ENCODE data around the gene SERP2. TPM values are rescaled to one million over a fixed set of nuclear protein-coding genes. Genes with fewer than 3 reads are reported as not detected.

The SERP2 gene
- total and polyA plus RNA-seq, 2 of the 13 experiments (the other 11 are each of a cell fraction or from before 2014, with no cell fraction given) = not detected

DNA sequence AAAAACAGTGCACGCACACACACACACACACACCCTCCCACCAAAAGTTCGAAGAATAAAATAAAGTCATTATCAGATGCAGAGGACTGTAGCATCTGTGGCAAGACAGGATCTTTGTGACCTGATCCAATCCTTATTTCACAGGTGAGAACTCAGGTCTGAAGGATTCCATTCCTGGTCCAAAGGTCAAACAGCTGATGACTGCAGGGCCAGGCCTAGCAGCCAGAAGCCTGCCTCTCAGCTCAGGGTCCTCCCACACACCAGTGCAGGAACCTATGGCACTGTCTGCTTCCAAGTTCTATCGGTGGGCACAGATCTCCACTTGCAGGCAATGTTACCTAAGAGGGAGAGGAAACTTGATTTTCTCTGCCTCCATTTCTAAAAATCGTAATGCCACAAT, 57.5 kb downstream of the SERP2 start:
- CTCF ChIA-PET (ENCODE audit: low intra/inter-chr PET ratio, low total read pairs) = no interaction called here
- FAIRE-seq = peak; percentile 75
- no peak overlapping the region for H3K4me3 ChIP-seq (replicated peaks in 1 of 3; ENCODE audit: insufficient read depth in 1 of 3, low read depth in 2 of 3, low read length in 3 of 3)
- no TSS peak for BruUV-seq (replicated peaks)
- no peak overlapping the region for H3K9ac ChIP-seq (ENCODE audit: insufficient read depth, low read depth, low read length)
- WGBS (ENCODE audit: low lambda C conversion rate) = 50% methylated on average over 4 of the region's 4 CpGs
- peaks cover 51% of the 10 kb centered on the region for H3K4me1 ChIP-seq (ENCODE audit: insufficient read depth, low read length)
- H3K79me2 ChIP-seq (ENCODE audit: insufficient read depth, low read length) = peaks cover 6% of the 10 kb centered on the region
- ATAC-seq = peak; percentile 65
- peak overlapping the region; percentile 37; the same call in 1 of the 2 replicates for H3K4me2 ChIP-seq (ENCODE audit: low read depth, low read length)
- H3K9me3 ChIP-seq (ENCODE audit: low read length) = no peaks in the 10 kb centered on the region
- peaks cover 6 to 15% of the 10 kb centered on the region in 2 experiments; a peak in 3 of 5 replicates for H3K36me3 ChIP-seq (replicated peaks in 1 of 2; ENCODE audit: control insufficient read depth in 1 of 2, insufficient read depth in 2 of 2, low read length in 2 of 2)
- no peaks in the 10 kb centered on the region; a peak in 1 of 5 replicates for H3K27me3 ChIP-seq (ENCODE audit: control insufficient read depth in 1 of 2, insufficient read depth in 2 of 2, low read length in 2 of 2)
- no peak overlapping the region for H2AFZ ChIP-seq (ENCODE audit: low read length)
- H3K27ac ChIP-seq (ENCODE audit: extremely low read length, insufficient read depth, low read length) = no peak overlapping the region
- intact Hi-C loops (cut with micrococcal nuclease; ENCODE audit: unreplicated experiment) = no loop called here
- peak; percentile 70 for DNase-seq (ENCODE audit: low spot score)
- no peaks in the 10 kb centered on the region for H4K20me1 ChIP-seq (ENCODE audit: insufficient read depth, low read length)
- in situ Hi-C loops (cut with HindIII; ENCODE audit: extremely low pct_ligation_motif_present, low pct_unique_long_range_greater_than_20kb) = no loop called here
- POLR2A ChIA-PET = interaction anchor here (1.1 to 4.7 kb wide), 4 partner anchors 17 to 552 kb away, joined by 3 to 31 read pairs (median 4); partner anchors contain the start of genes CCDC122 and LACC1
- TF ChIP-seq BORCS8-MEF2B (CRISPR knock-in tag; IDR thresholded peaks at IDR 0.05) (no peak), MEF2D (CRISPR knock-in tag; IDR thresholded peaks at IDR 0.05) (0 out of 2 replicates have a peak, but pooled peaks have one; percentile 20), ASH2L (IDR thresholded peaks at IDR 0.05; ENCODE audit: insufficient read length, low read depth, low read length) (no peak), NR2F1 (CRISPR knock-in tag; IDR thresholded peaks at IDR 0.05) (0 out of 4 replicates have a peak, but pooled peaks of 1 of the 2 experiments have one; percentile 24), NR2F6 (IDR thresholded peaks at IDR 0.05) (0 out of 2 replicates have a peak, but pooled peaks have one; percentile 11), NR2F6 (CRISPR knock-in tag; IDR thresholded peaks at IDR 0.05) (0 out of 2 replicates have a peak, but pooled peaks have one; percentile 23), SAP130 (CRISPR knock-in tag; IDR thresholded peaks at IDR 0.05; ENCODE audit: low read depth) (peak; percentile 65), SOX13 (IDR thresholded peaks at IDR 0.05) (no peak), SOX13 (CRISPR knock-in tag; conservative IDR thresholded peaks at IDR 0.05 in 1 of 2, IDR thresholded peaks at IDR 0.05 in 1 of 2) (0 out of 4 replicates have a peak, but pooled peaks of 1 of the 2 experiments have one; percentile 23), HMG20A (CRISPR knock-in tag; IDR thresholded peaks at IDR 0.05; ENCODE audit: borderline replicate concordance) (0 out of 2 replicates have a peak, but pooled peaks have one; percentile 19), HNF4A (CRISPR knock-in tag; IDR thresholded peaks at IDR 0.05) (peak; percentile 96)
- TF ChIP-seq, protein P1, sequence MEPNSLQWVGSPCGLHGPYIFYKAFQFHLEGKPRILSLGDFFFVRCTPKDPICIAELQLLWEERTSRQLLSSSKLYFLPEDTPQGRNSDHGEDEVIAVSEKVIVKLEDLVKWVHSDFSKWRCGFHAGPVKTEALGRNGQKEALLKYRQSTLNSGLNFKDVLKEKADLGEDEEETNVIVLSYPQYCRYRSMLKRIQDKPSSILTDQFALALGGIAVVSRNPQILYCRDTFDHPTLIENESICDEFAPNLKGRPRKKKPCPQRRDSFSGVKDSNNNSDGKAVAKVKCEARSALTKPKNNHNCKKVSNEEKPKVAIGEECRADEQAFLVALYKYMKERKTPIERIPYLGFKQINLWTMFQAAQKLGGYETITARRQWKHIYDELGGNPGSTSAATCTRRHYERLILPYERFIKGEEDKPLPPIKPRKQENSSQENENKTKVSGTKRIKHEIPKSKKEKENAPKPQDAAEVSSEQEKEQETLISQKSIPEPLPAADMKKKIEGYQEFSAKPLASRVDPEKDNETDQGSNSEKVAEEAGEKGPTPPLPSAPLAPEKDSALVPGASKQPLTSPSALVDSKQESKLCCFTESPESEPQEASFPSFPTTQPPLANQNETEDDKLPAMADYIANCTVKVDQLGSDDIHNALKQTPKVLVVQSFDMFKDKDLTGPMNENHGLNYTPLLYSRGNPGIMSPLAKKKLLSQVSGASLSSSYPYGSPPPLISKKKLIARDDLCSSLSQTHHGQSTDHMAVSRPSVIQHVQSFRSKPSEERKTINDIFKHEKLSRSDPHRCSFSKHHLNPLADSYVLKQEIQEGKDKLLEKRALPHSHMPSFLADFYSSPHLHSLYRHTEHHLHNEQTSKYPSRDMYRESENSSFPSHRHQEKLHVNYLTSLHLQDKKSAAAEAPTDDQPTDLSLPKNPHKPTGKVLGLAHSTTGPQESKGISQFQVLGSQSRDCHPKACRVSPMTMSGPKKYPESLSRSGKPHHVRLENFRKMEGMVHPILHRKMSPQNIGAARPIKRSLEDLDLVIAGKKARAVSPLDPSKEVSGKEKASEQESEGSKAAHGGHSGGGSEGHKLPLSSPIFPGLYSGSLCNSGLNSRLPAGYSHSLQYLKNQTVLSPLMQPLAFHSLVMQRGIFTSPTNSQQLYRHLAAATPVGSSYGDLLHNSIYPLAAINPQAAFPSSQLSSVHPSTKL (CRISPR knock-in tag; IDR thresholded peaks at IDR 0.05) = peak; percentile 55
- TF ChIP-seq, protein P2, sequence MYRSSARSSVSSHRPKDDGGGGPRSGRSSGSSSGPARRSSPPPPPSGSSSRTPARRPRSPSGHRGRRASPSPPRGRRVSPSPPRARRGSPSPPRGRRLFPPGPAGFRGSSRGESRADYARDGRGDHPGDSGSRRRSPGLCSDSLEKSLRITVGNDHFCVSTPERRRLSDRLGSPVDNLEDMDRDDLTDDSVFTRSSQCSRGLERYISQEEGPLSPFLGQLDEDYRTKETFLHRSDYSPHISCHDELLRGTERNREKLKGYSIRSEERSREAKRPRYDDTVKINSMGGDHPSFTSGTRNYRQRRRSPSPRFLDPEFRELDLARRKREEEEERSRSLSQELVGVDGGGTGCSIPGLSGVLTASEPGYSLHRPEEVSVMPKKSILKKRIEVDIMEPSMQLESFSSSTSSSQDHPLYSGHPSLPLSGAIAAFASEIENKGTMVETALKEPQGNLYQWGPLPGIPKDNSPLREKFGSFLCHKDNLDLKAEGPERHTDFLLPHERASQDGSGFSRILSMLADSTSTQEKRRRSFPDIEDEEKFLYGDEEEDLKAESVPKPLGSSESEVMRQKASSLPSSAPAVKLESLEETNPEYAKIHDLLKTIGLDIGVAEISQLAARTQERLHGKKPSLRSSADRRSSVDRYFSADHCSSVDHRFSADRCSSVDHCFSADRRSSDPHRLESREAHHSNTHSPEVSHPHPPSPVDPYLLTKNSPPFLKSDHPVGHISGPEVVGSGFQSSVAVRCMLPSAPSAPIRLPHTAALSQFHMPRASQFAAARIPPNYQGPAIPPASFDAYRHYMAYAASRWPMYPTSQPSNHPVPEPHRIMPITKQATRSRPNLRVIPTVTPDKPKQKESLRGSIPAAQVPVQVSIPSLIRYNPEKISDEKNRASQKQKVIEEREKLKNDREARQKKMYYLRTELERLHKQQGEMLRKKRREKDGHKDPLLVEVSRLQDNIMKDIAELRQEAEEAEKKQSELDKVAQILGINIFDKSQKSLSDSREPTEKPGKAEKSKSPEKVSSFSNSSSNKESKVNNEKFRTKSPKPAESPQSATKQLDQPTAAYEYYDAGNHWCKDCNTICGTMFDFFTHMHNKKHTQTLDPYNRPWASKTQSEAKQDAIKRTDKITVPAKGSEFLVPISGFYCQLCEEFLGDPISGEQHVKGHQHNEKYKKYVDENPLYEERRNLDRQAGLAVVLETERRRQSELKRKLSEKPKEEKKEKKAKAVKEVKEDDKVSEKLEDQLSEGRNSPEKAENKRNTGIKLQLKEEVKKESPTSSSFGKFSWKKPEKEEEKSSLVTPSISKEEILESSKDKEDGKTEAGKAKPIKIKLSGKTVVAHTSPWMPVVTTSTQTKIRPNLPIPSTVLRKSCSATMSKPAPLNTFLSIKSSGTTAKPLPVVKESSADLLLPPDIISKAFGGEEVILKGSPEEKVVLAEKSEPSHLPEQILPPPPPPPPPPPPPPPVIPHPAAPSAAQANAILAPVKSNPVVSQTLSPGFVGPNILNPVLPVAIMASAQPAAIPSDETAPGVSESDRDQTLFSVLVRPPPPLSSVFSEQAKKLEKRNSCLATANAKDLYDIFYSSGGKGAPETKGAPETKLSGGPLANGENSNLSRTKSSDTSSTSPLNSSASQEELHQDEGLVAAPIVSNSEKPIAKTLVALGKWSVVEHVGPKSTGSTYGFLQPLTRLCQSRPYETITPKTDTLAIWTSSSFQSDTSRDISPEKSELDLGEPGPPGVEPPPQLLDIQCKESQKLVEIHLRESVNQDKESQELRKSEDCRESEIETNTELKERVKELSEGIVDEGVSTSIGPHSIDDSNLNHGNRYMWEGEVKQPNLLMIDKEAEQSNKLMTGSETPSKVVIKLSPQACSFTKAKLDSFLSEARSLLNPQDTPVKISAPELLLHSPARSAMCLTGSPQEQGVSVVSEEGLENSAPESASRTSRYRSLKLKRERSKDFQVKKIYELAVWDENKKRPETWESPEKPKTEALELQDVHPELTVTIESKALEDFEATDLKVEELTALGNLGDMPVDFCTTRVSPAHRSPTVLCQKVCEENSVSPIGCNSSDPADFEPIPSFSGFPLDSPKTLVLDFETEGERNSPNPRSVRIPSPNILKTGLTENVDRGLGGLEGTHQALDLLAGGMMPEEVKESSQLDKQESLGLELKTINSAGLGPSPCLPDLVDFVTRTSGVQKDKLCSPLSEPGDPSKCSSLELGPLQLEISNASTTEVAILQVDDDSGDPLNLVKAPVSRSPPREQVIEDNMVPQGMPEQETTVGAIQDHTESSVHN (CRISPR knock-in tag; IDR thresholded peaks at IDR 0.05) = no peak

Measured in HepG2 (cell line).